ENCODE data around the gene TMEM203.
"Not testable (repeated sequence)": the region's sequence is repeated elsewhere in the genome, so short reads cannot be mapped to it uniquely, and the experiment has no call there.

Gene TMEM203

DNA sequence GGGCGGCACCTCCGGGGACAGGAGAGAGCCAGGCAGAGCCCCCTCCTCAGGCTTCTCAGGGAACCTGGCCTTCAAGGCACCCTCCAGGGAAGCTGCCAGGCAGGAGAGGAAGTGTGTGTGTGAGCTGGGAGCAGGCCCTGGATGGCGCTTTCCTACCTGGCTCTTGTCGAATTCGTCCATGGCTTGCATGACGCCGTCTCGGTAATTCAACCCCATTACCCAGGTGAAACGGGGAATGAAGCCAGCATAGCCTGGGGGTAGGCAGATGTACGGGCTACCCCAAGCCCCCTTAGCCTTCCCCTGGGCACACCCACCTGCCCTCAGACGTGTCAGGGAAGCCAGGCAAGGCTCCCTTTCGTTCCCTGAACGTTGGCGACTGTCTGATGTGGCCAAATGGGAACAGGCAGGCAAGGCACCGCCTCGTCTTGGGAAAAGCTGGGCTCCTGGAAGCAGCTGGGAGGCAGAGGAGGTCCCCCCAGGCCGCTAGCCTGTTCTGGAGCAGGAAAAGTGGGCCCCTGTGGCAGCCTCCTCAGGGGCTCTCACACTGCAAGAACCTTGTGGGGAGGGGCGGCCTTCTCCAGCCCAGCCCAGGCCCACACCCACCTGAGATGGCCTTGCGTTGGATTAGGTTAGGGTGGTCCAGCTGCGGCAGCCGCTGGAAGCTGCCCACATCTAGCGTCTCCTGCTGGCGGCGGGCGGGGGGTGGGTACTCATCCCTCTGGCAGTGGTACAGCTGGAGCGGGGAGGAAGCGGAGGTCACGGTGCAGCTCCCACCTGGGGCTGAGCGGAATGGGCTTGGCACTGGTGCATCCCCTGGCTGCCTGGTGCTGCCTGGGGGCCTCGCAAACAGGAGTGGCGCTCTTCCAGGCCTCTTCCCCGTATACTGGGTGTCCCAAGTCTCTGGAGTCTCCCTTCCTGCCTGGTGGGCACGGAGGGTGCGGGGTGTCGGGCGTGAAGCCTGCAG lies 39.3 kb upstream of the TMEM203 start:
- in situ Hi-C loops (cut with MboI; ENCODE audit: low sequenced_read_pairs, unreplicated experiment) = no loop called here
- no peak for DNase-seq (ENCODE audit: low spot score)
- no peak for TF ChIP-seq CTCF (IDR thresholded peaks at IDR 0.05; ENCODE audit: borderline replicate concordance, control extremely low read depth, extremely low read depth, insufficient read depth, missing control alignments)

GRCh38 chr9:137243626-137244485 lies 38.4 kb upstream of the TMEM203 start:
- no peak for TF ChIP-seq CTCF (IDR thresholded peaks at IDR 0.05; ENCODE audit: borderline replicate concordance, control extremely low read depth, extremely low read depth, insufficient read depth, missing control alignments)
- no peak for DNase-seq (ENCODE audit: low spot score)
- in situ Hi-C loops (cut with MboI; ENCODE audit: low sequenced_read_pairs, unreplicated experiment) = no loop called here

DNA sequence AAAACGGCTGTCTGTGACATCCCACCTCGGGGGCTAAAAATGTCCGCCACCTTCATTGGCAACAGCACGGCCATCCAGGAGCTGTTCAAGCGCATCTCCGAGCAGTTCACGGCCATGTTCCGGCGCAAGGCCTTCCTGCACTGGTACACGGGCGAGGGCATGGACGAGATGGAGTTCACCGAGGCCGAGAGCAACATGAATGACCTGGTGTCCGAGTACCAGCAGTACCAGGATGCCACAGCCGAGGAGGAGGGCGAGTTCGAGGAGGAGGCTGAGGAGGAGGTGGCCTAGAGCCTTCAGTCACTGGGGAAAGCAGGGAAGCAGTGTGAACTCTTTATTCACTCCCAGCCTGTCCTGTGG lies 37.8 kb upstream of the TMEM203 start:
- in situ Hi-C loops (cut with MboI; ENCODE audit: low sequenced_read_pairs, unreplicated experiment) = not testable (repeated sequence)

GRCh38 chr9:137242269-137243203 lies 37.1 kb upstream of the TMEM203 start:
- in situ Hi-C loops (cut with MboI; ENCODE audit: low sequenced_read_pairs, unreplicated experiment) = no loop called here
- no peak for DNase-seq (ENCODE audit: low spot score)

More for the DNA sequence above, 37.8 kb upstream of the TMEM203 start:
- DNase-seq (ENCODE audit: low spot score) = not testable (repeated sequence)

GRCh38 chr9:137241490-137242268 lies 36.2 kb upstream of the TMEM203 start:
- in situ Hi-C loops (cut with MboI; ENCODE audit: low sequenced_read_pairs, unreplicated experiment) = no loop called here
- peak; percentile 78 for DNase-seq (ENCODE audit: low spot score)

More at GRCh38 chr9:137242269-137243203, 37.1 kb upstream of the TMEM203 start:
- TF ChIP-seq CTCF (IDR thresholded peaks at IDR 0.05; ENCODE audit: borderline replicate concordance, control extremely low read depth, extremely low read depth, insufficient read depth, missing control alignments) = no peak

More at GRCh38 chr9:137241490-137242268, 36.2 kb upstream of the TMEM203 start:
- TF ChIP-seq CTCF (IDR thresholded peaks at IDR 0.05; ENCODE audit: borderline replicate concordance, control extremely low read depth, extremely low read depth, insufficient read depth, missing control alignments) = no peak

All from GM13976 (cell line).